Stimulated activated CD8-positive, alpha-beta memory T cell treated with anti-CD3 and anti-CD28 coated beads, Interleukin-12 subunit alpha, Interleukin-12 subunit beta, amount 100 ng/mL, for 4 hours (primary cell): ENCODE results near the gene CLIC1.

ENCODE experiments used
- DNase-seq: peaks from one replicate; pipeline ENCODE4 v3.0.0-alpha.2; 2020; ENCODE audit warnings: low read depth

Gene CLIC1

DNA sequence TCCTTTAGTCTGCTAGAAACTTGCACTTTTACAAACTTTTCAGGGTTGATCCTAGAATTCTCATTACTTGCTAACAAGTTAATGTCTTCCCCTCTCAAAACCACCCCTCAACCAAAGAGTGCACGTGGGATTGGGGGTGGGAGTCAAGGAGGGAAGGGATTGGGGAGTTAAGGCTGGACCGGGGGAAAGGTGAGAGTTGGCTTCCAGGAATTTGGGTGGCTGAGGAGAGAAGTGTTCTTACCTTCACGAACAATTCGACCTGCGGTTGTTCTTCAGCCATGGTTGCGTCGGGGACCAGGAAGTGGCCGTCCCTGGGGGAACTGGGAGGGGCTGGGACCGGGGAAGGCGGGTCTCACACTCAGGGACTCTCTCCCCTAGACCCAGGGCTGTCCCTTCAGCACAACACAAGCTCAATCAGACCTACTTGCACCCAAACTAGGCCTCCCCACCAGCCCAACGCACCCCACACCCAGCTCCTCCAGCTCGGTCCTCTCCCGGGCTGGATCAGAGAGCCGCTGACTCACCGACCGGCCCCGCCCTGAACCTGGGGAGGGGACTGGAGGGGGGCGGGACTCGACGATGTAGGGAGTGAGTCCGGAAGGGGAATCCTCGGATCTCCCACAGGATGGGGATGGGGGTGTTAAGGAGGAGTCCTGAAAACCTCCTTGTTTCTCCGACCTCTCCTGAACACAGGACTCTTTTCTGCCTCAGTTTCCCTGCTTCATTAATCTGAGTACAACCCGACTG, at the start of gene CLIC1:
TSS of gene CLIC1 (minus strand) at position 510 of the 747 bp plus-strand sequence. CDS start at position 280, 230 bp downstream.
- peak; percentile 66 for DNase-seq

DNA sequence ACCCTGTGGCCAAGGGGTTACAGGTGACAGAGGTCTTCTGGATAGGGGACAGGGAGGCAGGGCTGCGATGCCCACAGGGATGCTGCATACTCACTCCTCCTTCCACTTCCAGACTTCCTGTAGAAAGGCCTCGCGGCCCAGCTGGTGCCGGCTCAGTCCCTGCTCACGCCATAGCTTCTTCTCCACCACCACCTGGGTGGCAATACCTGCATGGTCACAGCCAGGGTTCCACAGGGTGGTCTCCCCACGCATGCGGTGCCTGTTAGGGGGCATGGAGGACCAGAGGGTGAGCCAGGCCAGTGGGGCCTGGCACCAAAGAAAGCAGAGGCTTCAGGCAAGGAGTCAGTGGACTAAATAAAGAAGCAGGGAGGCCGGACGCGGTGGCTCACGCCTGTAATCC, 49.1 kb upstream of the CLIC1 start:
- DNase-seq, result no peak

DNA sequence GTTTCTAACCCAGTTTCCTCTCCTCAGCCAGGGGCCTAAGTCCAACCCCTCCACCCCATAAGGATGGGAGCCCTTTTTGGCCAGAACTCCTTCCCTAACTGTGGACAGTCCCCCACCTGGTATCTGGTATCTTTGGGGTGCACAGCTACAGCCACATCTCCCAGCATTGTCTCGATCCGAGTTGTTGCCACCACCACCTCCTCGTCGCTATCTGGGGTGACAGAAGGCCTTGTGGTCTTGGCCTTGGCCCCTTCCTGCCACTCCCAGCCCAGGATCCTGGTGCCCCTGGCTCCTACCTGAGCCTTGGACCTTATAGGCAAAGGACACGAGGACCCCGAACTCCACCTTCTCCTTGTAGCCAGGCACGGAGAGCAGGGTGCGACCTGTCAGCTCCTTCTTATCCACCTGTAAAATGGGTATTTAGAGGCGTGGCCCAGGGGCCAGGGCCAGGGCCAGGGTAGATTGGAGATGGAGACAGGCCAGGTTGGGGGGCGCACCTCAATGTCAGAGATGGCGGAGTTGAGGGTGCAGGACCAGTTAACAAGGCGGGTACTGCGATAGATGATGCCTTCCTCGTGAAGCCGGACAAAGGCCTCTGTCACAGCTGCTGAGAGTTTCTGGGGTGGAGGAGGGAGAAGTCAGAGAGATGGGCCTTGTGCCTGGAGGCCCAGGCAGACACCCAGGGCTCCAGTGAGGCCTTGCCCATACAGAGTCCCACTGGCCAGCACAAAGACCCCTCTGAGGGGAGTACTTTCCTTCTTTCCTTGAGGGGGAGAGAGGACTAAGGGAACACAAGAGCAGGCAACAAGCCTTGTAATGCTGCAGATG, 48.0 kb upstream of the CLIC1 start:
- DNase-seq, result no peak

DNA sequence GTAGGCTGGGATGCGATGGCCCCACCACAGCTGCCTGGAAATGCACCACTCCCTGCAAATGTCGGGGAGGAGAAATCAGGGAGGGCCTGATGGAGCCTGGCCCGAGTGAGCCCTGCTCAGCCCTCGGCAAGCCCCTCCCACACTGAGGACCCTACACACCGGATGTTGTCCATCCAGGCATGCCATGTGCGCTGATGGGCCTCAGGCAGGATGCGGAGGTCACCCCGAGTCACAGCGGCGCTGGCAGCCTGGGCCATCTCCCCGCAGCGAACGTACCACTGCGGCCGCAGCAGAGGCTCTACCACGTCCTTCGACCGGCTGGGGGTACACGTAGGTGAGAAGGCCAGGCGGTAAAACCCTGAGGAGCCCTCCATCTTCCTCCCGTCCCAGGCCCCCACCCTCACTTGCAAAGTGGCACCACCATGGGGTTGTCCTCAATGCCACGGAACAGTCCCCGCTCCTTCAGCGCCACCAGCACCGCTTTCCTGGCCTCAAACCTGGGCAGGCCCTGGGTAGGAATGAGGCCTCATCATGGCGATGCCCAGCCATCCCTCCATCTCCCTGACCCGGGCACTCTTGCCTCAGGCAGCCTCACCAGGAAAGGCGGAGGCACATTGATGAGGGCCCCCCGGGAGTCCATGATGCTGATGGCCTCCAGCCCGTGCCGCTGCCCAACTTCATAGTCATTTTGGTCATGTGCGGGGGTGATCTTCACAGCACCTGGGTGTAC, 46.0 kb upstream of the CLIC1 start:
- DNase-seq, result no peak

- no peak for DNase-seq
These were observed 45.2 kb upstream of the CLIC1 start for GRCh38 chr6:31781244-31782125.

DNA sequence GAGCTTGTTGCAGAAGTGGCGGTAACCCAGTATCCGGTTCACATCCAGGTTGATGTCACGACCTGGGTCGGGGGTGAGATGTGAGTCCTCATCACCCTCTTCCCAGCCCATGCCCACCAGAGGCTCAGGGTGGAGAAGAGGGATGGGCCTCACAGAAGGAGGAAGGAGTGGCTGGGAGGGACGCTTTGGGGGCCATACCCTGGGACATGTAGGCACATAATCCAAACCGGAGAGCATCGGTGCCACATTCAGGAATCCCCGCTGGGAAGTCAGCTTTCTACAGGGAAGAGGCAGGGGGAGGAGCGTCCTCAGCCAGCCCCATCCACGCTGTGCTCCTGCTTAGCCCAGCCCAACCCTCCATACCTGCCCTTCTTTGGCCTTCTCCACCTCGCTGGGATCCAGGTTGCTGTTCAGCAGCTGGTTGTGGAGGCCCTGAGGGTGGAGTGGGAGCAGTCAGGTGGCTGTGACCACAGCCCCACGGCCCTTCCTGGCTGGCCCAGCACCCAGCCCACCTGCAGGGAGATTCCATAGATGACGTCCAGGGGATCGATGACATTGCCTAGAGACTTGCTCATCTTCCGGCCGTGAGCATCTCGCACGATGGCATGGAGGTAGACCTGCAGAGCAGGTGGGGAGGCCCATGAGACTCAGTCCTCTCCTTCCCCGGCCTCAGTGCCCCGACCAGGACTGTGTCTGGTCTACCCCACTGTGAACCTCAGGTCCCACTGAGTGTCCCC, 44.3 kb upstream of the CLIC1 start:
- DNase-seq, result no peak

- DNase-seq, result no peak
These were observed 43.6 kb upstream of the CLIC1 start for GRCh38 chr6:31779908-31780307.

DNA sequence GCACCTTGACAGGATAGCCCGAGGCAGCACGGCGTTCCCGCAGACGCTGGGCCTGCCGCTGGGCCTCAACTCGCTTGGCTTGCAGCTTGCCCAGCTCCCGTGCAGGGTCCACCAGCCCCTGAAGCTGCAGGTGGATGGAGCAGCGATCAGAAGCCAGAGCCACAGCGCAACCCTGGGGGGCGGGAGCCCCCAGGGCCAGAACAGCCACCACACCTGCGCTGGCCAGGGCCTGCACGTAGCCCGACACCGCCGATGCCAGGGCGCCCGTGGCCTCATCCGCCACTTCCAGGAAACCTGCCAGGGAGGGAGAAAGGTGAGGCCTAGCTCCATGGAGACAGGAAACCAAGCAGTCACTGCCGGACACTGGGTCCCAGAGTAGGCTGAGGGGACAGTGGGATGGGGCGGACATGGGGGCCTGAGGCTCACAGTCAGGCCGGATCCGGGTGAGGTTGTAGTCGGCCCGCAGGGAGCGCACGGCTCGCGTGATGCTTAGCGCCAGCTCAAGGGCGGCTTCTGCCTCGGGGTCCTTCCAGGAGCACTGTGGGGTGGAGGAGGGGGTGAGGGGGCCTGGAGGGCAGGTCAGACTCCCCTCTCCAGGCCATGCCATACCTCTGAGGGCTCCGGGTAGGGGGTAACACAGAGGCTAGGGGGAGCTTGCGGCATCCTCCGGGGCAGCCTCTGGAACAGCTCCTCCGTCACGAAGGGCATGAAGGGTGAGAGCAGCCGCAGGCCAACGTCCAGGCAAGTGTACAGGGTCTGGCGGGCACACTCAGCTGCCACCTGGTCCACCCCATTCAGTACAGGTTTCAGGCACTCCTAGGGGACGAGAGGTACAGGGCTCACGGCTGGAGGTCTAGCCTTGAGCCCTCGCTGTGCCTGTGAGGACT, 42.9 kb upstream of the CLIC1 start:
- DNase-seq, result no peak

- no peak for DNase-seq
These were observed 41.9 kb upstream of the CLIC1 start for GRCh38 chr6:31778193-31778592.

DNA sequence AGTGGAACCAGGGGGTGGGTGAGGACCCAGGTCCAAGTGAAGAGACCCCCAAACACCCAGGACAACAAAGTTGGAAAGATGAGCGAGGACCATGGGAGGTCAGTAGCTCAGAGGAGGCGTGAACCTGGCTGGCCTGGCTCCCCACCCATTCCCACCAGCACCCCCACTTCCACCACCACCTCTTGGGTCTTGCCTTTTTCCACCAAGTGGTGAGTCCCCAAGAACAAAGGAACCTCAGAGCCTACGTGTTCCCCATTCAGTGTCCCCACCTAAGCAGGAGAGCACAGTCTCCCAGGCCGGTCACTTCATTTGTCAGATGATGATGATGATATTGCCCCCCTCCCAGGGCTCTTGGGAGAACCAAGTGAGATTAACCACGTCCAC, 41.3 kb upstream of the CLIC1 start:
- DNase-seq, result no peak

DNA sequence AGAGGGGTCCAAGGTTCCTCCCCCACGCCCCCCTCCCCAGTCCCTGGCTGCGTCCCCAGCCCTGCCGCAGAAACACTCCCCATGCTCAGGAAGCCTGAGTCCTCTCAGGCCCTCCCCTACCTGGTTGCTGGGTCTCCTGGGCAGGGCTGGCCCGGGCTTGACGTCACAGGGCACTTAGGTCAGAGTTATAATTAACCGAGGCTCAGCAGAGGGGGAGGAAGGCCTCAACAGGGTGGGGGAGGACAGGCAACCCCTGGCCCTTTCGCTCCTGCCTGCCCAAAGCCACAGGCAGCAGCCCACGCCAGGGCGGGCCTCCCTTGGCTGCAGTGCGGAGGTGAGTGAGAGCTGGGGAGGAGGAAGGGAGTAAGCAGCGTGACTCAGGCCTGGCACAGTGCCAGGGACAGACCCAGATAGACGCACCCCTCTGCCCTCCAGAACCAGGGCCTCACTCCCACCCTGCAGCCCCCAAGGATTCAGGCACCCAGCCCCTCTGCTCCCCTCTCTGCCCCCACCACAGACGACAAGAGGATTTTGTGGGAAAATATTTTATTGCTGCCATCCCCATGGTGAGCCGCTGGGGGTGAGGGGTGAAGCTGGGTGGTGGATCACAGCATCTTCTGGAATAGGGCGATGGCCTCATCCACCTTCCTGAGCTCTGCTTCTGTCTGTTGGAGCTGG, 40.8 kb upstream of the CLIC1 start, which contains the start of gene VWA7:
TSS of gene VWA7 (minus strand) at position 340 of the 678 bp plus-strand sequence. CDS start 549 bp downstream, outside the sequence.
- peak; percentile 73 for DNase-seq

GRCh38 chr6:31776485-31776988, 40.2 kb upstream of the CLIC1 start:
- DNase-seq, result no peak

DNA sequence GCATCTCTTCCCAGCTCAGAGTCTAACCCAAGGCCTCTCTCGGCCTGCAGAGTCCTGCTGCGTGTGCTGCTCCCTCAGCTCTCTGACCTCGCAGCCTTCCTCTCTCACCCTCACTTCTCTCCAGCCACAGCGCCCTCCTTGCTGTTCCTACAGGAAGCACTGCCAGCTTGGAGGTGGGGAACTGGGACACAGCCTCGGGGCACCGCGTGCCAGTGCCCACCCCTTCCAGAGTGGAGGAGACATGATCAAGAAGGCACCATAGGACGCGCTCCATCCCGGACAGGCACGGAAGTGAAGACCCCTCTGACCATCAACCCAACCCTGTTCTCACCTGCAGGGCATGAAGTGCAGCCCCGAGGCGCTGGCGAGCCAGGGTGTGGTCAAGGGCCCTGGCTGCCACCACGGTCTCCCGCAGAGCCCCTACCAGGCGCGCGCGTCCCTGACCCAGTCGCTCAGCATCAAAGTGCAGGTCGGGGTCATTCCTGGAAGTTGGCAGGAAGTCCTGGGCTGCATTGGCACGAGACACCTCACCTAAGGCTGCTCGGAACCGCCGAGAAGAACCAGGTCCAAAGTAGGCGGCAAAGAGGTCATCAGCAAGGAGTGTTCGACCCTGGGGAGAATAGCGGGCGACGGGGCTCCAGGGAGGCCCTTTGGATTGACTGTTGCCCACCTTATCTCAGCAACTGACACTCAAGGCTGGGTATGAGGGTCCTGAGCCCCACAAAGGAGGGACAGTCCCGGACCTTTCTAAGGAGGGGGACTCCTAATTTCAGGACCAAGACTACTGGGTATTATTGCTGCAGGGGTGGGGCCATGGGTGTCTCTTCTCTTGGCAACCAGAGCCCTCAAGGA, 39.5 kb upstream of the CLIC1 start:
- no peak for DNase-seq

DNA sequence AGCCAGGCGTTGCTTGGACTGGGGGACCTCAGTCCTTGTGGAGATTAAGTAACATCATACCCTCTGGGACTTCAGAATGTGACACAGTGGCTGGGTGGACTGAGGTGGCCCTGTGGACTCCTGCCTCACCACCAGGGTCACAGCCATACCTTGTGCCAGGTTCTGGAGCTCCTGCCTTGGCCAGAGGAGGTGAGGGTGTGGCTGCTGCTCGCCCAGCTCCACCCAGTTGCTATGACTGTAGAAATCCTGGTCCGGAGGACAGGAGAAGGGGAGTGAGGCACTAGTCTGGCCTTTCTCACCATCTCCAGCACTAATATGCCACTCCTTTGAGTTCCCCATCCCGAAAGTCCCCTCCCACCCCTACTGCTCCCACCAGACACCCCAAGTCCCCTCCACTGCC, 38.9 kb upstream of the CLIC1 start:
- no peak for DNase-seq

DNA sequence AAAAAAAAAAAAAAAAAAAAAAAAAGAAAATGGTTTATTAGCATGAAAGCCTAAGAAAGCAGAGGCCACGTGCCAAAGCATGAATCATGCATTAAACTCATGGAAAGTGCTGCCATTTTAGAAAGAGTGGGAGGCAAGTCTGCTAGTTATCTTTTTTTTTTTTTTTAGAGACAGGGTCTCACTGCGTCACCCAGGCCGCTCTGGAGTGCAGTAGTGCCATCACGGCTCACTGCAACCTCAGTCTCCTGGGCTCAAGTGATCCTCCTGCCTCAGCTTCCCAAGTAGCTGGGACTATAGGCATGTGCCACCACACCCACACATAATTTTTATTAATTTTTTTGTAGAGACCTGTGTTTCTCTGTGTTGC, 35.6 kb upstream of the CLIC1 start:
- no peak for DNase-seq

DNA sequence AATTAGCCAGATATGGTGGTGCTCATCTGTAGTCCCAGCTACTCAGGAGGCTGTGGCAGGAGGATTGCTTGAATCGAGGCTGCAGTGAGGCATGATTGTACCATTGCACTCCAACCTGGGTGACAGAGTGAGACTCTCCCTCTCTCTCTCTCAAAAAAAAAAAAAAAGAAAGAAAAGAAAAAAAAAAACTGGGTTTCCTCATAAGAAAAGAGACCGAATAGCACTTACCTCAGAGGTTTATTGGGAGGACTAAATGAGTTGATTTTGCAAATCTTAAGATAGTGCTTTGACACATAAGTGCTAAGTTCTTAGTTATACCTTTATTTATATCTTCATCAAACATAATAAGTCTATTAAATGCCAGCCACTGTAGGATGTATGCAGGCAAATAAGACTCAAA, 34.5 kb upstream of the CLIC1 start:
- DNase-seq, result no peak

DNA sequence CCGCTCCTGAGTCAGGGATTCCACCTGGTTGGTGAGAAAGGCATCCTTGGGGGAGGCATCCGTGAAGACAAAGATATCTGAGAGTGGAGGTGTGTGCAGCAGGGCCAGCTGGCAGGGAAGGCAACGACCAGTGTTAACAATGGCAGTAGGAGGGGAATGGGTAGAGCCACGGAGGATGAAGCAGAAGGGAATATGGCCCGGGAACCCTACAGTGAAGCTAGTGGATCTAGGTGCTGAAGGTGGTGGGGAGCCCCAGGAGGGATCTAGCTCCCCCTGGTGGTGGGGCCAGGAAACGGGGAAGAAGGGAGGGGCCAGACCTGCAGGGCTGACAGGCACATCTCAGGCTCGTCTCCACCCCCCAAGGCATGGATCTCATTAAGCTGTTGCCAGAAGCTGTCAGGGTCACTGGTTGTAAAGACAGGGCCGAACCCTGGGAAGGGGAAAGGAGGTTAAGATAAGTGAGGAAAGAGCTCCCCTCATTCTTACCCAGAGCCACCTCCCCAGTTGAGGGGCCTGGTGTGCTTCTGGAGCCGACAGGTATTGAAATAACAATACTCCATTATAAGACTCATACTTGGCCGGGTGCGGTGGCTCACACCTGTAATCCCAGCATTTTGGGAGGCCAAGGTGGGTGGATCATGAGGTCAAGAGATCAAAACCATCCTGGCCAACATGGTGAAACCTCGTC, 33.5 kb upstream of the CLIC1 start:
- peak; percentile 59 for DNase-seq
